Measurements from ENCODE around the gene KCTD2. TPM values are rescaled to one million over a fixed set of nuclear protein-coding genes. Genes with fewer than 3 reads are reported as not detected.

The KCTD2 gene
- total RNA-seq, 2 donors from 2014 or later = 24.4 to 104 TPM

DNA sequence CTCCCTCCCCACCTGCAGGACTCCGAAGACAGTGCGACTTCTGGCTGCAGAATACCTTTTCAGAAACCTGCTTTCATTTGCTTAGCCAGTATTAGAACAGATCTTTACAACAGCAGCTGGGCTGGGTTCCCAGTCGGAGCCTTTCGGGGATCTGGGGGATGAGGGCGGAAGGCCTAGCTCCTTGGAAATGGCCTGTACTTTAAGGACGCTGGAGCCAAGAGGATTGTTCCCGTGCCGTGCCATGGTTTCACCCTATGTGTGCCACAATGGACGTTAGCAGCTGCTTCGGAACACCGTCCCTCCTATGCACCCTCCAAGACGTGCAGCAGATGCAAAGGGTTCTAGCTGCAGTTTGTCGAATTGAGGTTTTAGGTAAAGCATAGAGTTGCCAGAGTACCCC lies 16.2 kb downstream of the KCTD2 start:
- DNase-seq (ENCODE audit: low spot score) = no peak
- Histone ChIP-seq H3K27ac (no peak overlapping the region), H3K4me3 (no peak overlapping the region), H3K36me3 (peaks cover 6 to 15% of the 10 kb centered on the region in 2 donors), H3K9me3 (no peaks in the 10 kb centered on the region), H3K27me3 (replicated peaks; ENCODE audit: insufficient read depth) (no peaks in the 10 kb centered on the region), H3K4me1 (replicated peaks) (no peaks in the 10 kb centered on the region)
- TF ChIP-seq POLR2AphosphoS5 (IDR thresholded peaks at IDR 0.05) = no peak
- TF ChIP-seq, protein P1, sequence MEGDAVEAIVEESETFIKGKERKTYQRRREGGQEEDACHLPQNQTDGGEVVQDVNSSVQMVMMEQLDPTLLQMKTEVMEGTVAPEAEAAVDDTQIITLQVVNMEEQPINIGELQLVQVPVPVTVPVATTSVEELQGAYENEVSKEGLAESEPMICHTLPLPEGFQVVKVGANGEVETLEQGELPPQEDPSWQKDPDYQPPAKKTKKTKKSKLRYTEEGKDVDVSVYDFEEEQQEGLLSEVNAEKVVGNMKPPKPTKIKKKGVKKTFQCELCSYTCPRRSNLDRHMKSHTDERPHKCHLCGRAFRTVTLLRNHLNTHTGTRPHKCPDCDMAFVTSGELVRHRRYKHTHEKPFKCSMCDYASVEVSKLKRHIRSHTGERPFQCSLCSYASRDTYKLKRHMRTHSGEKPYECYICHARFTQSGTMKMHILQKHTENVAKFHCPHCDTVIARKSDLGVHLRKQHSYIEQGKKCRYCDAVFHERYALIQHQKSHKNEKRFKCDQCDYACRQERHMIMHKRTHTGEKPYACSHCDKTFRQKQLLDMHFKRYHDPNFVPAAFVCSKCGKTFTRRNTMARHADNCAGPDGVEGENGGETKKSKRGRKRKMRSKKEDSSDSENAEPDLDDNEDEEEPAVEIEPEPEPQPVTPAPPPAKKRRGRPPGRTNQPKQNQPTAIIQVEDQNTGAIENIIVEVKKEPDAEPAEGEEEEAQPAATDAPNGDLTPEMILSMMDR (IDR thresholded peaks at IDR 0.05) = no peak
- no peak for TF ChIP-seq POLR2A (IDR thresholded peaks at IDR 0.05)
- WGBS = 84% methylated on average over 13 of the region's 13 CpGs
- intact Hi-C loops (cut with DNase I) = no loop called here

GRCh38 chr17:75063626-75064025 lies 16.6 kb downstream of the KCTD2 start:
- Histone ChIP-seq H3K9me3 (no peaks in the 10 kb centered on the region), H3K4me1 (replicated peaks) (no peaks in the 10 kb centered on the region), H3K36me3 (peaks cover 6 to 15% of the 10 kb centered on the region in 2 donors), H3K4me3 (no peak overlapping the region), H3K27me3 (replicated peaks; ENCODE audit: insufficient read depth) (no peaks in the 10 kb centered on the region), H3K27ac (no peak overlapping the region)
- DNase-seq (ENCODE audit: low spot score) = no peak
- no peak for TF ChIP-seq POLR2AphosphoS5 (IDR thresholded peaks at IDR 0.05)
- no peak for TF ChIP-seq POLR2A (IDR thresholded peaks at IDR 0.05)
- TF ChIP-seq, protein P1 (IDR thresholded peaks at IDR 0.05) = no peak
- intact Hi-C loops (cut with DNase I) = no loop called here
- 88% methylated on average over 3 of the region's 3 CpGs for WGBS

- TF ChIP-seq, protein P1 (IDR thresholded peaks at IDR 0.05) = no peak
- no peak for TF ChIP-seq POLR2AphosphoS5 (IDR thresholded peaks at IDR 0.05)
- TF ChIP-seq POLR2A (IDR thresholded peaks at IDR 0.05) = no peak
- WGBS = 91% methylated on average over 11 of the region's 11 CpGs
- no peaks in the 10 kb centered on the region for H3K27me3 ChIP-seq (replicated peaks; ENCODE audit: insufficient read depth)
- DNase-seq (ENCODE audit: low spot score) = no peak
- peaks cover 6 to 15% of the 10 kb centered on the region in 2 donors for H3K36me3 ChIP-seq
- no peak overlapping the region for H3K4me3 ChIP-seq
- no peak overlapping the region for H3K27ac ChIP-seq
- H3K4me1 ChIP-seq (replicated peaks) = no peaks in the 10 kb centered on the region
- intact Hi-C loops (cut with DNase I) = no loop called here
- H3K9me3 ChIP-seq = no peaks in the 10 kb centered on the region
Measured at GRCh38 chr17:75064040-75064439, 17.0 kb downstream of the KCTD2 start.

- intact Hi-C loops (cut with DNase I) = no loop called here
- no peak for TF ChIP-seq POLR2A (IDR thresholded peaks at IDR 0.05)
- TF ChIP-seq, protein P1 (IDR thresholded peaks at IDR 0.05) = no peak
- TF ChIP-seq POLR2AphosphoS5 (IDR thresholded peaks at IDR 0.05) = no peak
- 78% methylated on average over 8 of the region's 8 CpGs for WGBS
- DNase-seq (ENCODE audit: low spot score) = no peak
- Histone ChIP-seq H3K4me3 (no peak overlapping the region), H3K27ac (no peak overlapping the region), H3K4me1 (replicated peaks) (no peaks in the 10 kb centered on the region), H3K36me3 (peaks cover 6 to 15% of the 10 kb centered on the region in 2 donors), H3K9me3 (no peaks in the 10 kb centered on the region), H3K27me3 (replicated peaks; ENCODE audit: insufficient read depth) (no peaks in the 10 kb centered on the region)
Measured at GRCh38 chr17:75064460-75064859, 17.4 kb downstream of the KCTD2 start.

DNA sequence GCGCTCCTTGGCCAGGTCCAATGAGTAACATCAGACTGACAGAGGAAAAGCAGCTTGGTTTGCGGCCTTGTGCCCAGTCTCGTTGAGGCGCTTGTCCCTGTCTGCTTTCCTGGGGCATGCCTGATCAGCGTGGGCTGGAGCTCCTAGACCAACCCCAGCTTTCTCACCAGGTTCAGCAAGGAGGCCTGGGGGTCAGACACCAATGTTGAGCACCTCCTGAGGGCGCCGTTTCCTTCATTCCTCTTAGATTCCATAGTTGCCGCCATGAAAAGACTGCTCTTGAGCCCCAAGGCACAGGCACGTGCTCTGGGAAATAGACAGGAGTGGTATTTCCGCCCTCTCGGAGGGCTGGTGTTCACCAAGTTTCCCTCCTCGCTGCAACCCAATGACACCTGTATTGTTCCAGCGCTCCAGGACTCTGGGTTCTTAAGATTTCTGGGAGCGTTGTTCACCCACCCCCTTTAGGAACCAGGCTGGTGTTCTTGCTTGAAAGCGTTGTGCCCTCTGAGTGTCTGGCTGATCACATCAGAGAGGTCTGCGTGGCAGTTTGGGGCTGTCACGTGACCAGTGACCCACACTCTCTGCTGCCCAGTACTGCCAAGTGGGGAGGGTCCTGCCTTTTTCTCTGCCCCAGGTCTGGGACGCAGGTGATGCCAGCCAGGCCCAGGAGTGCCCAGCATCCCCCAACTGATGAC lies 18.0 kb downstream of the KCTD2 start:
- intact Hi-C loops (cut with DNase I) = no loop called here

More for the DNA sequence above, 18.0 kb downstream of the KCTD2 start:
- no peaks in the 10 kb centered on the region for H3K4me1 ChIP-seq (replicated peaks)
- no peaks in the 10 kb centered on the region for H3K27me3 ChIP-seq (replicated peaks; ENCODE audit: insufficient read depth)
- no peaks in the 10 kb centered on the region for H3K9me3 ChIP-seq
- no peak overlapping the region for H3K4me3 ChIP-seq
- no peak for TF ChIP-seq POLR2A (IDR thresholded peaks at IDR 0.05)
- TF ChIP-seq POLR2AphosphoS5 (IDR thresholded peaks at IDR 0.05) = no peak
- TF ChIP-seq, protein P1 (IDR thresholded peaks at IDR 0.05) = no peak
- WGBS = 88% methylated on average over 18 of the region's 18 CpGs
- no peak overlapping the region for H3K27ac ChIP-seq
- peaks cover 6 to 15% of the 10 kb centered on the region in 2 donors for H3K36me3 ChIP-seq
- no peak for DNase-seq (ENCODE audit: low spot score)
